Parathyroid adenoma (tissue), 2 donors: ENCODE data around the gene INPP5D.

Source experiments
- H2AFZ ChIP-seq: fragments of 300-600 bp; sonication (generic); one replicate; pipeline ENCODE4 v1.7.0; 2017; ENCODE audit warnings: antibody characterized with exemption, mild to moderate bottlenecking
- H3K27ac ChIP-seq: fragments of 300-600 bp; sonication (generic); one replicate; pipeline ENCODE4 v1.7.0; 2017
- H3K27me3 ChIP-seq: fragments of 300-600 bp; sonication (generic); one replicate; pipeline ENCODE4 v1.7.0; 2017; ENCODE audit warnings: low read length; ENCODE audit not compliant: control insufficient read depth, insufficient read depth
- H3K36me3 ChIP-seq: fragments of 300-600 bp; sonication (generic); one replicate; pipeline ENCODE4 v1.7.0; 2017; ENCODE audit warnings: low read length; ENCODE audit not compliant: control insufficient read depth, insufficient read depth
- H3K4me1 ChIP-seq: fragments of 300-600 bp; sonication (generic); one replicate; pipeline ENCODE4 v1.7.0; 2017; ENCODE audit warnings: control low read depth
- H3K4me2 ChIP-seq: fragments of 300-600 bp; sonication (generic); one replicate; pipeline ENCODE4 v1.7.0; 2017; ENCODE audit warnings: low read length
- H3K4me3 ChIP-seq: fragments of 300-600 bp; sonication (generic); one replicate; pipeline ENCODE4 v1.7.0; 2017; ENCODE audit warnings: low read depth, low read length
- H3K79me2 ChIP-seq: fragments of 300-600 bp; sonication (generic); one replicate; pipeline ENCODE4 v1.7.0; 2017; ENCODE audit warnings: control low read depth
- H3K9ac ChIP-seq: fragments of 300-600 bp; sonication (generic); one replicate; pipeline ENCODE4 v1.7.0; 2017; ENCODE audit warnings: mild to moderate bottlenecking
- H3K9me3 ChIP-seq: fragments of 300-600 bp; sonication (generic); one replicate; pipeline ENCODE4 v1.7.0; 2017; ENCODE audit warnings: low read length; ENCODE audit not compliant: control insufficient read depth
- CTCF ChIP-seq: fragments of 300-600 bp; sonication (generic); IDR thresholded peaks from one replicate; pipeline ENCODE4 v1.7.0; 2017; ENCODE audit warnings: antibody characterized with exemption, mild to moderate bottlenecking
- donor health status: primary hyperparathyroidism.

Gene INPP5D

GRCh38 chr2:233234996-233235395 lies 174.9 kb downstream of the INPP5D start:
- Histone ChIP-seq H3K36me3 (no peaks in the 10 kb centered on the region), H3K4me3 (no peak overlapping the region), H3K4me2 (no peak overlapping the region), H2AFZ (no peak overlapping the region), H3K4me1 (no peaks in the 10 kb centered on the region), H3K27me3 (no peaks in the 10 kb centered on the region), H3K27ac (no peak overlapping the region), H3K9me3 (no peaks in the 10 kb centered on the region), H3K9ac (no peak overlapping the region), H3K79me2 (no peaks in the 10 kb centered on the region)
- no peak for TF ChIP-seq CTCF

- no peak overlapping the region for H3K27ac ChIP-seq
- no peaks in the 10 kb centered on the region for H3K79me2 ChIP-seq
- H3K4me2 ChIP-seq, result no peak overlapping the region
- no peaks in the 10 kb centered on the region for H3K36me3 ChIP-seq
- no peak overlapping the region for H3K9ac ChIP-seq
- no peaks in the 10 kb centered on the region for H3K9me3 ChIP-seq
- no peak overlapping the region for H3K4me3 ChIP-seq
- no peaks in the 10 kb centered on the region for H3K4me1 ChIP-seq
- no peak for TF ChIP-seq CTCF
- H3K27me3 ChIP-seq, result no peaks in the 10 kb centered on the region
- no peak overlapping the region for H2AFZ ChIP-seq
Observed at GRCh38 chr2:233235977-233236376, 175.8 kb downstream of the INPP5D start.

- H3K9ac ChIP-seq, result no peak overlapping the region
- no peaks in the 10 kb centered on the region for H3K79me2 ChIP-seq
- H3K27me3 ChIP-seq, result no peaks in the 10 kb centered on the region
- no peak overlapping the region for H3K4me3 ChIP-seq
- TF ChIP-seq CTCF, result no peak
- no peak overlapping the region for H2AFZ ChIP-seq
- H3K36me3 ChIP-seq, result no peaks in the 10 kb centered on the region
- no peaks in the 10 kb centered on the region for H3K4me1 ChIP-seq
- H3K9me3 ChIP-seq, result no peaks in the 10 kb centered on the region
- H3K27ac ChIP-seq, result no peak overlapping the region
- no peak overlapping the region for H3K4me2 ChIP-seq
Observed at GRCh38 chr2:233236820-233237589, 176.9 kb downstream of the INPP5D start.

- Histone ChIP-seq H2AFZ (no peak overlapping the region), H3K9ac (no peak overlapping the region), H3K4me1 (peaks cover 4% of the 10 kb centered on the region), H3K4me3 (no peak overlapping the region), H3K79me2 (no peaks in the 10 kb centered on the region), H3K36me3 (no peaks in the 10 kb centered on the region), H3K9me3 (no peaks in the 10 kb centered on the region), H3K4me2 (no peak overlapping the region), H3K27me3 (no peaks in the 10 kb centered on the region), H3K27ac (no peak overlapping the region)
- TF ChIP-seq CTCF, result no peak
Observed at GRCh38 chr2:233240897-233241296, 180.8 kb downstream of the INPP5D start.

GRCh38 chr2:233241803-233242202 lies 181.7 kb downstream of the INPP5D start:
- Histone ChIP-seq H2AFZ (no peak overlapping the region), H3K4me3 (no peak overlapping the region), H3K4me1 (peaks cover 4% of the 10 kb centered on the region), H3K4me2 (no peak overlapping the region), H3K27ac (no peak overlapping the region), H3K79me2 (no peaks in the 10 kb centered on the region), H3K9ac (no peak overlapping the region), H3K27me3 (no peaks in the 10 kb centered on the region), H3K9me3 (no peaks in the 10 kb centered on the region), H3K36me3 (no peaks in the 10 kb centered on the region)
- no peak for TF ChIP-seq CTCF
